SHP77 (cell line): ENCODE results near the gene CDC42EP2.
"Not testable (repeated sequence)": the region's sequence is repeated elsewhere in the genome, so short reads cannot be mapped to it uniquely, and the experiment has no call there.

Source experiments
- DNase-seq, 2 experiments: peaks; one replicate each; lab custom pipeline; 2025; lab: John Stamatoyannopoulos, UW

The CDC42EP2 gene

DNA sequence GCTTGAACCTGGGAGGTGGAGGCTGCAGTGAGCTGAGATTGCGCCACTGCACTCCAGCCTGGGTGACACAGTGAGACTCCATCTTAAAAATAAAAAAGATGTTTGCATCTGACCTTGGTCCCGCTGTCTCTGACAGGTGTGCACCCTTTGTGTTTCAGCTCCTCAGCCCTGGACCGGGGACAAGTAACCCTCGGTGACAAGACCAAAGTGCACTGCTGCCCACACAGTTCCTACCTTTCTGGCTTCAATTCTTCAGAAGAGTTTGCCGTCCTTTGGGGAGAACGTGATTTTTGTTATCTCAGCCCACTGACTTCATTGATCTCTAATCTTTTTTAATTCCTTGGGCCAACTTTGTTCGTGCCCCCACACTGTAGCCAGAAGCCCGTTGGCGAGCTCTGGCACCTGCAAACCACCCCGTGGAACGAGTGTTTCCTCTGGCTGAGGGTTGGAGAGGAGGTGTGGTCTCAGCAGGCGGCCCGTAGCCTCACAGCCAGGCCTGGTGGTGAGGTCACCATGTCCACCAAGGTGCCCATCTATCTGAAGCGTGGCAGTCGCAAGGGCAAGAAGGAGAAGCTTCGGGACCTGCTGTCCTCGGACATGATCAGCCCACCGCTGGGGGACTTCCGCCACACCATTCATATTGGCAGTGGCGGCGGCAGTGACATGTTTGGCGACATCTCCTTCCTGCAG is 5.9 kb downstream of the CDC42EP2 start:
- DNase-seq: no peak

DNA sequence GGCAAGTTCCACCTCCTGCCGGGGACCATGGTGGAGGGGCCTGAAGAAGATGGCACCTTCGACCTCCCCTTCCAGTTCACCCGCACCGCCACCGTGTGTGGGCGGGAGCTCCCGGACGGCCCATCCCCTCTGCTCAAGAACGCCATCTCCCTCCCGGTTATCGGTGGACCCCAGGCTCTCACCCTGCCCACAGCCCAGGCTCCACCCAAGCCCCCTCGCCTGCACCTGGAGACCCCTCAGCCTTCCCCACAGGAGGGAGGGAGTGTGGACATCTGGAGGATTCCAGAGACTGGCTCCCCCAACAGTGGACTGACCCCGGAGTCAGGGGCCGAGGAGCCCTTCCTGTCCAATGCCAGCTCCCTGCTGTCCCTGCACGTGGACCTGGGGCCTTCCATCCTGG is 6.4 kb downstream of the CDC42EP2 start:
- DNase-seq: no peak

DNA sequence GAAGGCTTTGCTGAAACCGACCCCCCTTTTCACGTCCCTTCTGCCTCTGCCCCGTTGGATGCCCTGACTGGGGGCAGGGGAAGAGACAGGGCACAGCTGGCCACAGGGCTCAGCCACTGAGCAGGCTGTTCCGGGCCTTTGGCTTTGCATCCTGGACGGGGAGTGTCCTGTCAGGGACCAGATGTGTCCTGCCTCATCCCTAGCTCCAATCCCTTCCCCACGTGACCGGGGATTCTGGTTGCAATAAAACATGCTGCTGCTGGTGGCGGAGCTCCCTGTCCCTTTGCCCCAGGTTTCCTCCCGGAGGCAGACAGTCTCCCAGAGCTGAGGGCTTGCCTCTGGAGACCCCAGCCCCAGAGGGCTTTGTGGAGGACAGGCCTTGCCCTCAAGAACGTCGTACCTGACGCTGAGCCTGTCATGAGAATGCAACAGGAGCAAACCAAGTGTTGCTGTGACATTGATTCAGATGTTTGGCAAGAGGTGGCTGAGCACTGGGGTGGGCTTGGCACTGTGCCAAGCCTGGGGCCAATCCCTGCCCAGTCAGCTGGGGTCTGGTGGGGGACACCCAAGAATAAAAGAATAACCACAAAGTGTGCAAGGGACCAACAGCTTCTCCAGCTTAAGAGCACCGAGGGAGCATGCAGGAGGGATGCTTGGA is 7.3 kb downstream of the CDC42EP2 start:
- no peak for DNase-seq

DNA sequence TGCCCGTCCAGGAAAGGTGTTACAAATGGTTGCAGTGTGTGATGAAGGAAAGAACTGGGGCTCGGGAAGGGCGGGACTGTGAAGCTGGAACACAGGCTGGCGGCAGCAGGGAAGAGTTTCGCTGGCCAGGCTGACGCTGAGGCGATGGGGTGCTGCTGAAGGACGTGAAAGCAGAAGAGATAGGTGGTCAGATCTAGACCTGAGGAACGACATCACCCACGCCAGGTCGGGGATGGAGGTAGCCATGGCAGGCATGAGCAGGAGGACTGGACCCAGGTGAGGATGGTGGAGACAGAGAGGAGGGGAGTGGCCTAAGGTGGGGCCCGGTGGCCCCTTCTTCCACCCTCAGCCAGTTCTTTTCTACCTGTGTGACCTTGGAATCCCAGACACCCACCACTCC is 9.1 kb downstream of the CDC42EP2 start:
- no peak for DNase-seq

DNA sequence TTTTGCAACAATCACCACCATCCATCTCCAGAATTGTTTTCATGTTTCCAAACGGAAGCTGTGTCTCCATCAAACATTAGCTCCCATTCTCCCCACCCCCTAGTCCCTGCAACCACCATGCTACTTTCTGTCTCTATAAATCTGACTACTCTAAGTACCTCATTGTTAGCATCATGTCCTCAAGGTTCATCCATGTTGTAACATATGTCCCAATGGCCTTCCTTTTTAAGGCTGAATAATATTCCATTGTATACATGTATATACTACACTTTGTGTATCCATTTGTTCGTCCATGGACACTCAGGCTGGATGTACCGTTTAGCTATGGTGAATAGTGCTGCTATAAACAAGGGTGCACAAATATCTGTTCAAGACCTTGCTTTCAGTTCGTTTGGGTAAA is 10.8 kb downstream of the CDC42EP2 start:
- no peak for DNase-seq

DNA sequence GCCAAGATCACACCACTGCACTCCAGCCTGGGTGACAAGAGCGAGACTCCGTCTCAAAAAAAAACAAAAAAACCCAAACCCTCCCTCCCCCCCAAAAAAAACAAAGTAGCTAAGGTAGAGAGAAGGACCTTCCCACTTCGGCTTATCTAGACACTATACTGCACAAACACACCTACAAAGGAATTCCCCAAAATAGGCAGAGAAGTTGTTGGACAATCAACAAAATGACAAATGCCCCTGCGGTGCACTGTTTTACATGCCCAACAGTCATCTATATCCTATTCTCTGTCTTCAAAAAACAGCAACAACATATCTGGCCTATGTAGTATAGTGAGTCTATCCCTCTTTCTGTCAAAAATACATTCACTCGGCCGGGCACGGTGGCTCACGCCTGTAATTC is 12.4 kb downstream of the CDC42EP2 start:
- no peak for DNase-seq

DNA sequence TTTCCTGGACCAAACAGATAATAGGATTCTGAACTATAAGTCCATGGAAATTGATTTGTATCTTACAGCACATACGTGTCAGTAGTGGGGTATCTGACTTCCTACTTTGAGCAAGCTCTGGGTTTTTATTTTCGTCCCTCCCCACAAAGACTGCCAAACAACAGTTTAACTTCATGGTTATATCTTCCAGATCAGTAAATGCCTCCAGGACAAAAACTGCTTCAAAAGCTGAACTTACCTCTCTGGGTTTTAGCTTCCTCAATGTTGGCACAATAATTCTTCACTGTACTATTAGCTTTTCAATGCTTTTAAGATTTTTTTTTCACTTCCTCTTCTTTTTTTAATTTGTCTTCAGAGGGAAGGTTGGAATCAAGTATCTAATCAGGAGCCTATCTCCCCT is 14.8 kb downstream of the CDC42EP2 start:
- DNase-seq: no peak

DNA sequence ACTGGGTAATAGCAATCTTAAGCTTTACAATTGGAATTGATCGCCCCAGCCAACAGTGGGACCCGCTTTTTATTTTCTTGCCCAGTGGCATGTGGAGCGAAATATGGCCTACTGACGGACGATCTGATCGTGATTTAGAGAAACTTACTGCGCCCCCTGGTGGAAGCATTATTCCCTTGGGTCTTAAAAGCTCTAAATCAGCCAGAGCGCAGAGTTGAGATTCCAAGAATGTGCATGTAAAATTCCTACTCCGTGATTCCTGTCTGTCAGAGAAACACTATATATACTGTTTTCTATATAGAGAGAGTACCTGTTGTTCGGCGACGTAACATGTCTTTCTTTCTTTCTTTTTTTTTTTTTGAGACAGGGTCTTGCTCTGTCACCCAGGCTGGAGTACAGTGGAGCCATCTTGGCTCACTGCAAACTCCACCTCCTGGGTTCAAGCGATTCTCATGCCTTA is 15.3 kb downstream of the CDC42EP2 start:
- peak; percentile 86 to 91 for DNase-seq

DNA sequence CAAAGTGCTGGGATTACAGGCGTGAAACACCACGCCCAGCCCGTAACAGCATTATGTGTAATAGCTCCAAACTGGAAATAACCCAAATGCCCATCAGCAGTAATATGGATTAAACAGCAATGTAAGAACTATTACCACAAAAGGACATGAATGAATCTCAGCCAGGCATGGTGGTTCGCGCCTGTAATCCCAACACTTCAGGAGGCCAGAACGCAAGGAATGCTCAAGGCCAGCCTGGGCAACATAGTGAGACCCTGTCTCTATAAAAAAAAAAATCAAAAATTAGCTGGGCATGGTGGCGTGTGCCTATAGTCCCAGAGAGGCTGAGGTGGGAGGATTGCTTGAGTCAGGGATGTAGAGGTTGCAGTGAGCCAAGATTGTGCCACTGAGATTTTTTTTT is 15.9 kb downstream of the CDC42EP2 start:
- DNase-seq: no peak

DNA sequence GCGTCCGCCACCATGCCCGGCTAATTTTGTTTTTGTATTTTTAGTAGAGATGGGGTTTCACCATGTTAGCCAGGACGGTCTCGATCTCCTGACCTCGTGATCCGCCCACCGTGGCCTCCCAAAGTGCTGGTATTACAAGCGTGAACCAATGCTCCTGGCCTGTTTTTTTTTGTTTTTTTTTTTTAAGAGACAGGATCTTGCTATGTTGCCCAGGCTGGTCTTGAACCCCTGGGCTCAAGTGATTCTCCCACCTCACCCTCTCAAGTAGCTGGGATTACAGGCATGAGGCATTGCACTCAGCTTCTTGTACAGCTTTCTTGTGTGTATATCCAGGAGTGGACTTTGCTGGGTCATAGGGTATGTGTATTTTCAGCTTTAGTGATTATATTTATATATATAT is 17.9 kb downstream of the CDC42EP2 start:
- DNase-seq: not testable (repeated sequence)

DNA sequence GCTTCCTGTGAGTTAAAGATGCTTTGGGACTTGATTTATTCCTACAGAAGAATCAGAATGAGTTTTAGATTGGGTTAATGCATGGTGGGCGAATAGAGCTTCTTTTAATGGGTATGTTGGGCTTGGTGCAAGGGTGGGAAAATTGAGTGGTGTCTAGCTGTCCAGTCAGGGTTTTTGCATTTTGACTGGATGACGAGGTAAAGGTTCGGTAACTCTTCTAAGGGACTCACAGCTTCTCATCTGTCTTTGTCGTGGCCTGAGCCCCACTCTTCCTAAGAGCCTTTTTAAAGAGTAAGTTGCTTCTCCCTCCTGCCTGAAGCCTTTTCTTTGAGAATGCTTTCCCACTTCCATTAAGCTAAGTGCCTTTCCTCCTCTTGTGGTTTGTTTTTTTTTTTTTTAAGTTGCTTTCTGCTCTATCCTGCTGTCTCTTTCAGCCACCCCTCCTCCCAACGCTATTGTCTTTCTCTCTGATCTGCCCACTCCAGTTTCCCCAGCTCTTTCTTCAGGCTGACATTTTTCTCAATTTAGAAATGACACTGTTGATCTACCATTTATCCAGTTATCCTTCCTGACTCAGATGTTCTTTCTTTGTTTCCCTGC is 20.1 kb downstream of the CDC42EP2 start:
- no peak for DNase-seq

DNA sequence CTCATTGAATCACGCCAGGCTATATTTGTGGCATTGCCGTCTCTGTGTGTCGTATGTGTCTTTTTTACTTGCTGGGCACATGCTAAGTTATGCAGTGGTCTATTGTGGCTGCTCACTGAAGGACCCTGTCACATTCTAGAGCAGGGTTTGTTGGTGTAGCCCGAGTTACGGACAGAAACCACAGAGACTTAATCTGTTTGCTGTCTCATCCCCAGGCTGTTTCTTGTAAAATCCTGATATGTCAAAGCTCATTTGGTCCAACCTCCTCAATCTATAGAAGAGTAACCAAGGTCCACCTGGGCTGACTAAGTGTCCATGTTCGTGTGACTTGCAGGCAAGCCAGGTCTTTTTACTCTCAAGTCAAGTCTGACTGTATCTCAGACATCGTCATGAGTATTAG is 24.0 kb downstream of the CDC42EP2 start:
- no peak for DNase-seq

DNA sequence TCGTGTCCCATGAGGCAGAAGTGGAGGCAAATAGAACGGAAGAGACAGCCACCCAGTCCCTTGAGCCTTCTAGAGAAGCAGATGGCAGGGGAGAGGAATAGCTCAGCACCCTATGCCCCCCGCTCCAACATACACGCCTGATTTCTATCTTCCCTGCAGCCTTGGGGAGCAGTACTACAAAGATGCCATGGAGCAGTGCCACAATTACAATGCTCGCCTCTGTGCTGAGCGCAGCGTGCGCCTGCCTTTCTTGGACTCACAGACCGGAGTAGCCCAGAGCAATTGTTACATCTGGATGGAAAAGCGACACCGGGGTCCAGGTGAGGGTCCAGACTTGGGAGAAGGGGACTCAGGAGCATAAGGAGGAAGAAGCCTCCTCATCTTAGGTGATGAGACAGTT is 25.6 kb downstream of the CDC42EP2 start:
- DNase-seq: no peak

DNA sequence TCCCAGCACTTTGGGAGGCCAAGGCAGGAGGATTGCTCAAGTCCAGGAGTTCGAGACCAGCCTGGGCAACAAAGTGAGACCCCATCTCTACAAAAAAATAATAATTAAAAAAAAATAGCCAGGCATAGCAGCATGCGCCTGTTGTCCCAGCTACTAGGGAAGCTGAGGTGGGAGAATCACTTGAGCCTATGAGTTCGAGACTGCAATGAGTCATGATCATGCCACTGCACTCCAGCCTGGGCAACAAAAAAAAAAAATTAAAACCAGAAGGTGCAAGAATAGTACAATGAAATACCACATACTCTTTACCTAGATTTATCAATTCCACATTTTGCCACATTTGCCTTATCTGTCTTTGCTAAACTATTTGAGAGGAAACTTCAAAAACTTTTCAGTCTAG is 27.2 kb downstream of the CDC42EP2 start:
- no peak for DNase-seq

DNA sequence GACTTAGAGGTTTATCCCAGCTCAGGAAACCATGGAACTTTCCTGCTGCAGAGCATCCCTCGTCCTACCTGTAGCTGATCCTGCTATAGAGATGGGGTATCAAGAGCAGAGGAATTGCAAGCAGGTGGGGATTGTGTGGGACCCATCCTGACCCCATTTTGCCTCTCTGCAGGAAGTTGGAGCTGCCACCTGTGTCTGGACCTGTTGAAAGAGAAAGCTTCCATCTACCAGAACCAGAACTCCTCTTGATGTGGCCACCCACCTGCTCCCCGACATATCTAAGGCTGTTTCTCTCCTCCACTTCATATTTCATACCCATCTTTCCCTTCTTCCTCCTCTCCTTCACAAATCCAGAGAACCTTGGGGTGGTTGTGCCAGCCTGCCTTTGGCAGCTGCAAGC is 36.8 kb downstream of the CDC42EP2 start:
- DNase-seq: no peak

DNA sequence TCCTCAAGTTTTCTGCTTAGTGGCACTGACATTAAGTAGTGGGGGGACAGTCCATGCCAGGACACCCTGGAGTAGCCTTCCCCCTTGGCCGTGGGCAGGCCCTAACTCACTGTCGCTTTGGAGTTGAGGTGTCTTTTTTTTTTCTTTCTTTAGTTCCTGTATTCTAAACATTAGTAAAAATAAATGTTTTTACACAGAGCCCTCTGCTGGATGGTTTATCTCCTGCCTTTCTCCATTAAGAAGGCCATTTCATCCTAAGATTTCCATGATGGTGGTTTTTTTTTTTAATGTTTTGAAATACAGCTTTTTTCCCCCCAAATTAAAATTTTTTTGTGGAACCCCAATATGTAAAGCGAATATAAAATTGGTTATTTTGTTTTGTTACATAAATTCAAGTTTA is 38.1 kb downstream of the CDC42EP2 start:
- no peak for DNase-seq

DNA sequence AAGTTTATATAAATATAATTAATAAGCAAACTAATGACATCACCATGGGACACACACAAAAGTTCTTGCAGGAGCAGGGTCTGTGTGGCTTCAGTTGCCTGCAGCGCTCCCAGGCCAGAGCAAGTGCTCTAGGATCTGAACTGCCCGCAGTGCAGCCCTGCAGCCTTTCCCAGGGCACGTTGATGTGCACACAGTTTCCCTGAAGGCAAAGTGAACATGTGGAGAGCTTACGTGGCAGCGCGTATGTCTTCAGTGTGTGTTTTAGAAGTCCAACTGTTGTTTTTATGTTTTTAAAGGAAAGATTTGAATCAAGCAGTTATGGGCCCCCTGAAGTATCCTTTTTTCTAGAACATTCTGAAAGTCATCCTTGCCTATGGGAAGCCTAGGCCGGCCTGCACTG is 38.7 kb downstream of the CDC42EP2 start:
- no peak for DNase-seq

DNA sequence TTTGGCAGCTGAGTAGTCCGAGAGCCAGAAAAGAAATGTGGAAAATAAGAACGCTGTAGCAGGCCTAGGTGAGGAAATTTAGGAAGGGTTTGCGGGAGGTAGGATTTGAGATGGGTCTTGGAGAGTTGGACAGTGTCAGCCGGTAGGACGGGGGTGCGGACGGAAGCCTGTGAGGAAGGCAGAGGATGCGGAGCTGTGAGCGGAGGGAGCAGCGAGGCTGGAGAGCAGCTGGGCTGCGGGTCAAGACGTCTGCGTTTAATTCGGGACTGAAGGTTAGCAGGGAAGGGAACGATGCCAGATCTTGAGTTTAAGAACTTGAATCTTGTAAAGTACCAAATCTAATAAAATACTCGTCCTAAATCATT is 39.2 kb downstream of the CDC42EP2 start:
- peak in 1 of 2 experiments; percentile 40 for DNase-seq

DNA sequence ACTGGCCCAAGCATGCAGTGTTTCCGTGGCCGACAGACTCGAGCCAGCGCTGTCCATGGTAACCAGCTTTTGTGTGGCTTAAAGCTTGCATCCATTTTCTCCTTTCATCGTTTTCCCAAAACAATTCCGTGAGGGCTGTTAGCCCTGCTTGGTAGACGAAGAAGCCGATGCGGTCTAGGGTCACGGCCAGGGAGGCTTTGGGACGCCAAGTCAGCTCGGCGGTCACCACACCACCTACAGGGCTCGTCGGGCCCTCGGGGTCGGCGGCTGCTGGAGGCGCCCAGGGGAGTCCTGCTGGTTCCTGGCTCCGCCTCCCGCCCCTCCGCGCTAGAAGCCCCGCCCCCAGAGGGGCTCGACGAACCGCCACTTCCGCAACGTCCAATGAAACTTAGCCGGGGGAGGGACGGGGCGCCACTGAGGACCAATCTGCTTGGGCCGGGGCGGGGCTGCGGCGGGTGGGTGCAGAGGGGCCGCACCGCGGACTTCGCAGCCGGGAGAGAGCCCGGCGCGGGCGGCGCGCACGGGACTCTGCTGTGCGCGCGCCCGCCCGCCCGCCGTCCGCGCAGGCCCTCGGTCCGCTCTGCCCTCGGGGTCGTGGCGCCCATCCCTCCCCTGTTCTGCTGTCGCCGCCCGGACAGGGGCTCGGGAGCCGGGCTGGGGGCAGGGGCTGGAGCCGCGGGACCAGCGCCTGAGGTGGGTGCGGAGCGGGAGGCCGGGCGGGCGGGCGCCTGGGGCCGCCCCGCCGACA is 39.8 kb downstream of the CDC42EP2 start, which contains the start of gene TIGD3:
Gene TIGD3, plus strand, starts transcription at position 487 of the 748 bp plus-strand sequence. CDS start 1,058 bp downstream, outside the sequence.
- DNase-seq: peak; percentile 92 to 97

DNA sequence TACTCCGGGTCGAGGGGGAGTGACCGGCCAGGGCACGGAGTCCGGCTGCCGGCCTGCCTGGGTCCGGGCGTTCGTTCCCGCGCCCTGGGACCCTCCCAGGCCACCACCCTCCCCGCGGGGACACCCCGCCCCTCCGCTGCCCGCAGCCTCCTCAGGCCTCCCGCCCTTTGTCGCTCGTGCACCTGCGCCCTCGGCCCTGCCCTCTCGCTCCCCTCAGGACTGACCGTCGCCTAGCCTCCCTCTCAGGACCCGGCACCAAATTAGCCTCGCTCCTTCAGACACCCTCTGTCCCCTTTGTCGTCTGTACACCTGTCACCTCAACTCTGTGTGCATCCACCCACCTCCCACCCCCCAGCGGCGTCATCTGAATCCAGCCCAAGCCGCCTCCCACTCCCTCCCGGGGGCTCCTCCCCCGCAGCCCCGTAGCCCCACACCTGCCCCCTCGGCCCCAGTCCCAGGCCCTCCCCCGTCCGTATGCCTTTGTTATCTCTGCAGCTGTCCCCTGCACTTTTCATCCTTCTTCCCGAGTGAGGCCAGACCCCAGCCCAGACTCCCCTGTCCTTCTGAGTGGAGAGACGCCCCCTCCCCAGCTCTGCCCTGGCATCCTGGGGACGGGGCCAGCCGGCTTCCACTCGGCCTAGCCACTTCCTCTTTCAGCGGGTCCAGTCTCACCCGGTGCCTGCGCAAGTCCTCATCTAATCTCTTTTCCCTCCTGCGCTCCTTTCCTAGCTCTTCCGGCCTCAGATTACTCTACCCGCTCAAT is 40.5 kb downstream of the CDC42EP2 start:
- peak in 1 of 2 experiments; percentile 60 for DNase-seq

DNA sequence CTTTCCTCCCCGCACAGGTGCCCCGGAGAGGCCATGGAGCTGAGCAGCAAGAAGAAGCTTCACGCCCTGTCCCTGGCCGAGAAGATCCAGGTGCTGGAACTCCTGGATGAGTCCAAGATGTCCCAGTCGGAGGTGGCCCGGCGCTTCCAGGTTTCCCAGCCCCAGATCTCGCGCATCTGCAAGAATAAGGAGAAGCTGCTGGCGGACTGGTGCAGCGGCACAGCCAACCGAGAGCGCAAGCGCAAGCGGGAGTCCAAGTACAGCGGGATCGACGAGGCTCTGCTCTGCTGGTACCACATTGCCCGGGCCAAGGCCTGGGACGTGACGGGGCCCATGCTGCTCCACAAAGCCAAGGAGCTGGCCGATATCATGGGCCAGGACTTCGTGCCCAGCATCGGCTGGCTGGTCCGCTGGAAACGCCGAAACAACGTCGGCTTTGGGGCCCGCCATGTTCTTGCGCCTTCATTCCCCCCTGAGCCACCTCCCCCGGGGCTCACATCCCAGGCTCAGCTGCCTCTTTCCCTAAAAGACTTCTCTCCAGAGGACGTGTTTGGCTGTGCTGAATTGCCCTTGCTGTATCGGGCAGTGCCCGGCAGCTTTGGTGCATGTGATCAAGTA is 41.2 kb downstream of the CDC42EP2 start:
- no peak for DNase-seq
